CD4-positive, alpha-beta T cell treated with Interferon alpha-2 for 1 hour (primary cell): ENCODE measurements around the gene GALM.
A peak's percentile ranks its signal among the peaks of the same experiment; 100 is the strongest.
"Not testable (repeated sequence)": the region's sequence is repeated elsewhere in the genome, so short reads cannot be mapped to it uniquely, and the experiment has no call there.

Experiments used
- DNase-seq, 2 donors: peaks; one replicate each; pipeline ENCODE4 v3.0.0-alpha.2; 2020 to 2022

GALM gene

GRCh38 chr2:38650012-38650411 is 15.9 kb upstream of the GALM start:
- DNase-seq: no peak

GRCh38 chr2:38650717-38651116 is 15.2 kb upstream of the GALM start:
- DNase-seq: no peak

GRCh38 chr2:38652431-38653273 is 13.3 kb upstream of the GALM start:
- DNase-seq: peak in 1 of 2 donors; percentile 57

- DNase-seq: no peak
Observed at GRCh38 chr2:38653380-38653714, 12.6 kb upstream of the GALM start.

- peak in 1 of 2 donors; percentile 69 for DNase-seq
Observed at GRCh38 chr2:38653715-38654527, 12.0 kb upstream of the GALM start.

- no peak for DNase-seq
Observed at GRCh38 chr2:38654528-38655381, 11.2 kb upstream of the GALM start.

- DNase-seq: no peak
Observed at GRCh38 chr2:38655441-38655840, 10.5 kb upstream of the GALM start.

- DNase-seq: no peak
Observed at GRCh38 chr2:38656866-38657480, 8.9 kb upstream of the GALM start.

- no peak for DNase-seq
Observed at GRCh38 chr2:38658613-38659012, 7.3 kb upstream of the GALM start.

GRCh38 chr2:38659115-38659514 is 6.8 kb upstream of the GALM start:
- DNase-seq: no peak

GRCh38 chr2:38660282-38660681 is 5.6 kb upstream of the GALM start:
- no peak for DNase-seq

- no peak for DNase-seq
Observed at GRCh38 chr2:38661306-38661705, 4.6 kb upstream of the GALM start.

- peak in 1 of 2 donors; percentile 57 for DNase-seq
Observed at GRCh38 chr2:38666556-38666910, 619 bp downstream of the GALM start.

- DNase-seq: no peak
Observed at GRCh38 chr2:38668092-38668491, 2.2 kb downstream of the GALM start.

GRCh38 chr2:38668779-38669479 is 3.0 kb downstream of the GALM start:
- no peak for DNase-seq

GRCh38 chr2:38671303-38671702 is 5.4 kb downstream of the GALM start:
- no peak for DNase-seq

GRCh38 chr2:38671946-38672345 is 6.0 kb downstream of the GALM start:
- no peak for DNase-seq

- no peak for DNase-seq
Observed at GRCh38 chr2:38672445-38673391, 6.8 kb downstream of the GALM start.

- no peak for DNase-seq
Observed at GRCh38 chr2:38676681-38677080, 10.8 kb downstream of the GALM start.

- DNase-seq: not testable (repeated sequence)
Observed at GRCh38 chr2:38680868-38681267, 15.0 kb downstream of the GALM start.

- peak in 1 of 2 donors; percentile 70 for DNase-seq
Observed at GRCh38 chr2:38682008-38682575, 16.2 kb downstream of the GALM start.
